ENCODE measurements around the gene ROBO1.

ROBO1 gene

DNA sequence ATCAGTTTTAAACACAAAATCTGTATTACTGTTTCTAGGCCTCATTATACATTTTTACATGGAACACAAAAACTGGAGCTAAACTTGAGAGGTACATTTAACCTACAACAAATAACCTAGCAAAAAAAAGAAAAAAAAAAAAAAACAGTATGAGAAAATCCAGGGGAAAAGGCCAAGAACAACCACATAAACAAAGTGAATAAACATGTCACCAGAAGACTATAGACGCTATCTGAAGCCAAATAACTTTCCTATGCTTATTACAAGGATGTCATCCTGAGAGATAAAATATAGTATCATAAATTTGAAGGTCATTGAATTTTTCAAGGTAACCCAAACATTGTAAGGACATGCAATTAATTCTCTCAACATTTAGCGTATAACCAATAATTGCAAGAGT lies 911.6 kb downstream of the ROBO1 start:
- TF ChIP-seq EZH2phosphoT487 (IDR thresholded peaks at IDR 0.05; ENCODE audit: low read length) (no peak), EZH2 (optimal IDR thresholded peaks at IDR 0.05; ENCODE audit: low read depth, low read length) (no peak)
- TF ChIP-seq, protein P1, sequence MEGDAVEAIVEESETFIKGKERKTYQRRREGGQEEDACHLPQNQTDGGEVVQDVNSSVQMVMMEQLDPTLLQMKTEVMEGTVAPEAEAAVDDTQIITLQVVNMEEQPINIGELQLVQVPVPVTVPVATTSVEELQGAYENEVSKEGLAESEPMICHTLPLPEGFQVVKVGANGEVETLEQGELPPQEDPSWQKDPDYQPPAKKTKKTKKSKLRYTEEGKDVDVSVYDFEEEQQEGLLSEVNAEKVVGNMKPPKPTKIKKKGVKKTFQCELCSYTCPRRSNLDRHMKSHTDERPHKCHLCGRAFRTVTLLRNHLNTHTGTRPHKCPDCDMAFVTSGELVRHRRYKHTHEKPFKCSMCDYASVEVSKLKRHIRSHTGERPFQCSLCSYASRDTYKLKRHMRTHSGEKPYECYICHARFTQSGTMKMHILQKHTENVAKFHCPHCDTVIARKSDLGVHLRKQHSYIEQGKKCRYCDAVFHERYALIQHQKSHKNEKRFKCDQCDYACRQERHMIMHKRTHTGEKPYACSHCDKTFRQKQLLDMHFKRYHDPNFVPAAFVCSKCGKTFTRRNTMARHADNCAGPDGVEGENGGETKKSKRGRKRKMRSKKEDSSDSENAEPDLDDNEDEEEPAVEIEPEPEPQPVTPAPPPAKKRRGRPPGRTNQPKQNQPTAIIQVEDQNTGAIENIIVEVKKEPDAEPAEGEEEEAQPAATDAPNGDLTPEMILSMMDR (IDR thresholded peaks at IDR 0.05; ENCODE audit: low read length) = no peak
- Histone ChIP-seq H3K36me3 (replicated peaks; ENCODE audit: insufficient read depth, low read length) (no peaks in the 10 kb centered on the region), H3K4me1 (ENCODE audit: low read length) (no peaks in the 10 kb centered on the region), H3K79me2 (ENCODE audit: low read length) (no peaks in the 10 kb centered on the region), H3K4me3 (ENCODE audit: low read length) (no peak overlapping the region), H3K9me2 (replicated peaks; ENCODE audit: insufficient read depth, low read length) (no peaks in the 10 kb centered on the region), H3K9ac (ENCODE audit: low read length) (no peak overlapping the region), H3K4me2 (ENCODE audit: low read depth, low read length) (no peak overlapping the region), H3K27me3 (replicated peaks; ENCODE audit: insufficient read depth, low read length) (no peaks in the 10 kb centered on the region), H4K20me1 (ENCODE audit: insufficient read depth, low read length) (no peaks in the 10 kb centered on the region), H3K9me3 (replicated peaks; ENCODE audit: insufficient read depth, low read length) (no peaks in the 10 kb centered on the region), H3F3A (ENCODE audit: insufficient read depth, low read length) (no peaks in the 10 kb centered on the region), H3K27ac (ENCODE audit: low read length) (no peak overlapping the region), H2AFZ (ENCODE audit: low read length) (no peak overlapping the region)
- DNase-seq = no peak

DNA sequence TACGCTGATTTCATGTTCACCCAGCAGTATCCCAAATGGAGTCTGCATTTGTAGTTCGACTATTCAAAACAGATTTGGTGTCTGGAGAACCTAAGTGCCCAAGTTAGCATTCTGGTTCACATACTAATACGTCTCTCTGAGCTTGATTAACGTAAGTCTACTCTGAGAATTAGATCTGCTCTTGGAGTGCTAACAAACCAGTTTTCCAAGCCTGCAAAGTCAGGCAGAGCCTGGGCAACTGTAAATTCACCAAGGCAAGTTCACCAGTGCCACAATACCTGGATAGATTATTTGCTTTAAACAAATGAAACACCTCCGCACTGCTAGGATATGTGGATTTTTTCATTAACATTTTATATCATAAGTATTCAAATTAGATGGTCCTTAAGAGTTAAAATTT lies 912.6 kb downstream of the ROBO1 start:
- no peak overlapping the region for H2AFZ ChIP-seq (ENCODE audit: low read length)
- H3K27me3 ChIP-seq (replicated peaks; ENCODE audit: insufficient read depth, low read length) = no peaks in the 10 kb centered on the region
- no peaks in the 10 kb centered on the region for H3K4me1 ChIP-seq (ENCODE audit: low read length)
- H4K20me1 ChIP-seq (ENCODE audit: insufficient read depth, low read length) = no peaks in the 10 kb centered on the region
- no peaks in the 10 kb centered on the region for H3K9me2 ChIP-seq (replicated peaks; ENCODE audit: insufficient read depth, low read length)
- H3K79me2 ChIP-seq (ENCODE audit: low read length) = no peaks in the 10 kb centered on the region
- no peak overlapping the region for H3K4me3 ChIP-seq (ENCODE audit: low read length)
- no peak overlapping the region for H3K4me2 ChIP-seq (ENCODE audit: low read depth, low read length)
- H3K27ac ChIP-seq (ENCODE audit: low read length) = no peak overlapping the region
- H3K9ac ChIP-seq (ENCODE audit: low read length) = no peak overlapping the region
- H3F3A ChIP-seq (ENCODE audit: insufficient read depth, low read length) = no peaks in the 10 kb centered on the region
- no peak for TF ChIP-seq EZH2 (optimal IDR thresholded peaks at IDR 0.05; ENCODE audit: low read depth, low read length)
- TF ChIP-seq, protein P1 (IDR thresholded peaks at IDR 0.05; ENCODE audit: low read length) = no peak
- no peak for TF ChIP-seq EZH2phosphoT487 (IDR thresholded peaks at IDR 0.05; ENCODE audit: low read length)
- no peaks in the 10 kb centered on the region for H3K9me3 ChIP-seq (replicated peaks; ENCODE audit: insufficient read depth, low read length)
- no peaks in the 10 kb centered on the region for H3K36me3 ChIP-seq (replicated peaks; ENCODE audit: insufficient read depth, low read length)
- DNase-seq = no peak

DNA sequence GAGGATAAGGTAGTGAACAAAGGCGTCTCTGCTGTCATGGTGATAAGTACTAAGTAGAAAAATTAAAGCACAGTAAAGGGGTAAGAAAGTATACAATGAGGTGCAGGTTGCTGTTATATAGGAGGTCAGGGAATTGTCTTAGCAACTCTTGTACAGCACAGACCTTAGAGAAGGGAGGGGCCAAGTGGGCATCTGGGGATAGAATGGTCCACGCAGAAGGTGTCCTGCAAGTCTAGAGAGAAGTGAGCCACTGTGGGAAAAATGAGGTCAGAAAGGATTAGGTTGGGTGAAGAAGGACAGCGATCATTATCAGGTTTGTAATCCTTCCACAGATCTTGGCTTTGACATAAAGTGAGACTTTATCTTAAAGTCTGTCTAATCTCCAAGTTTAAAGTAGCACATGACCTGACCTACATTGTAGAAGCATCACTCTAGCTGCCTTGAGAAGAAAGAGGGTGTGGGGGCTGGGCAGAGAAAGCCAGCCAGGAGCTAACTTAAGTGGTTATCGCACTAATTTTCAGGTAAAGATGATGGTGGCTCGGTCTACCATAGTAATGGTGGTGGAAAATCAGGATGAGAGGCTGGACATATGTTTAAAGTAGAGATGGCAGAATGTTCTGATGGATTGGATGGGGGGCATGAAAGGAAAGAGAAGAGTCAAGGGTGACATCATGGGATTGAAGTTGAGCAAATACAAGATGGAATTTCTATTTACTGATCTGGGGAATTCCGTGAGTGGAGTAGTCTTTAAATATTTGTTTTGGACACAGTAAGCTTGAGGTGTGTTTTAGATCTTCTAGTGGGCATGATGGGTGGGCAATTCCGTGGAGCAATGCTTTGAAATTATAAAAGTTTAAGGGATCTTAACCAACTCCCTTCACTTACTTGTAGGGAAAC lies 919.2 kb downstream of the ROBO1 start:
- no peak overlapping the region for H3K27ac ChIP-seq (ENCODE audit: low read length)
- TF ChIP-seq EZH2phosphoT487 (IDR thresholded peaks at IDR 0.05; ENCODE audit: low read length) = no peak
- TF ChIP-seq EZH2 (optimal IDR thresholded peaks at IDR 0.05; ENCODE audit: low read depth, low read length) = no peak
- TF ChIP-seq, protein P1 (IDR thresholded peaks at IDR 0.05; ENCODE audit: low read length) = no peak

More for the DNA sequence above, 919.2 kb downstream of the ROBO1 start:
- no peaks in the 10 kb centered on the region for H3K9me2 ChIP-seq (replicated peaks; ENCODE audit: insufficient read depth, low read length)
- H3K9me3 ChIP-seq (replicated peaks; ENCODE audit: insufficient read depth, low read length) = no peaks in the 10 kb centered on the region
- H3F3A ChIP-seq (ENCODE audit: insufficient read depth, low read length) = no peaks in the 10 kb centered on the region
- DNase-seq = no peak
- H2AFZ ChIP-seq (ENCODE audit: low read length) = no peak overlapping the region
- H4K20me1 ChIP-seq (ENCODE audit: insufficient read depth, low read length) = no peaks in the 10 kb centered on the region
- no peaks in the 10 kb centered on the region for H3K36me3 ChIP-seq (replicated peaks; ENCODE audit: insufficient read depth, low read length)
- H3K27me3 ChIP-seq (replicated peaks; ENCODE audit: insufficient read depth, low read length) = no peaks in the 10 kb centered on the region
- H3K79me2 ChIP-seq (ENCODE audit: low read length) = no peaks in the 10 kb centered on the region
- no peaks in the 10 kb centered on the region for H3K4me1 ChIP-seq (ENCODE audit: low read length)
- no peak overlapping the region for H3K4me3 ChIP-seq (ENCODE audit: low read length)
- no peak overlapping the region for H3K9ac ChIP-seq (ENCODE audit: low read length)
- H3K4me2 ChIP-seq (ENCODE audit: low read depth, low read length) = no peak overlapping the region

All from MM.1S (cell line).